IMR-90 (cell line): Measurements from ENCODE around the gene MYORG. TPM values are rescaled to one million over a fixed set of nuclear protein-coding genes. Genes with fewer than 3 reads are reported as not detected.

Experiments
- ATAC-seq: fragments of 200-7000 bp; cut with Tn5 transposase; 2 replicates; pipeline ENCODE4 v1.9.1; 2020; ENCODE audit warnings: low read depth, mild to moderate bottlenecking, moderate library complexity
- BruUV-seq: library from RNA; stranded (reverse); fragments of 400-500 nt; replicated peaks from 2 replicates; lab custom pipeline; 2021; lab: Mats Ljungman, UMichigan
- CTCF ChIA-PET: fragments of 300-600 bp; formaldehyde crosslinking; extraction: SDS; loops from one replicate; lab custom pipeline; 2021; ENCODE audit warnings: antibody characterized with exemption; lab: Yijun Ruan, JAX
- POLR2A ChIA-PET: fragments of 300-600 bp; sonication (Branson Sonifier 250); formaldehyde crosslinking; loops from one replicate; lab custom pipeline; 2022; ENCODE audit warnings: antibody characterized with exemption; ENCODE audit not compliant: unreplicated experiment; lab: Charles Lee
- DNase-seq: peaks from one replicate; pipeline ENCODE4 v3.0.0; 2013
- H2AFZ ChIP-seq: replicated peaks from 2 replicates; pipeline ENCODE3; 2013; ENCODE audit warnings: low read length, mild to moderate bottlenecking; ENCODE audit not compliant: poor library complexity
- H2AK5ac ChIP-seq: 2 replicates; pipeline ENCODE4 v1.6.1; 2013; ENCODE audit warnings: low read depth, low read length, inconsistent platforms
- H2AK9ac ChIP-seq: replicated peaks from 2 replicates; pipeline ENCODE3; 2013; ENCODE audit warnings: mild to moderate bottlenecking, low read depth, low read length, moderate library complexity; ENCODE audit not compliant: poor library complexity
- H2BK120ac ChIP-seq: 2 replicates; pipeline ENCODE4 v1.6.1; 2013; ENCODE audit warnings: low read depth, low read length, inconsistent platforms
- H2BK15ac ChIP-seq: 3 replicates; pipeline ENCODE4 v1.6.1; 2013; ENCODE audit warnings: low read depth, low read length, inconsistent platforms
- H2BK20ac ChIP-seq: 2 replicates; pipeline ENCODE4 v1.6.1; 2013; ENCODE audit warnings: low read depth, mild to moderate bottlenecking, inconsistent platforms, low read length, moderate library complexity
- H2BK5ac ChIP-seq: 2 replicates; pipeline ENCODE4 v1.6.1; 2013; ENCODE audit warnings: mild to moderate bottlenecking, low read depth, low read length, inconsistent platforms; ENCODE audit not compliant: poor library complexity, severe bottlenecking
- H3K14ac ChIP-seq: replicated peaks from 2 replicates; pipeline ENCODE4 v1.6.1; 2013; ENCODE audit warnings: low read depth, low read length, inconsistent platforms
- H3K18ac ChIP-seq: 2 replicates; pipeline ENCODE4 v1.6.1; 2013; ENCODE audit warnings: low read depth, low read length, control low read depth
- H3K23ac ChIP-seq: 2 replicates; pipeline ENCODE4 v1.6.1; 2013; ENCODE audit warnings: low read depth, low read length, inconsistent platforms
- H3K27ac ChIP-seq: 2 replicates; pipeline ENCODE4 v1.5.1; 2013; ENCODE audit warnings: mild to moderate bottlenecking, control low read depth, low read length; ENCODE audit not compliant: insufficient read depth
- H3K27me3 ChIP-seq: 2 replicates; pipeline ENCODE4 v1.6.1; 2013; ENCODE audit warnings: low read length; ENCODE audit not compliant: control insufficient read depth, insufficient read depth
- H3K36me3 ChIP-seq: 2 replicates; pipeline ENCODE4 v1.6.1; 2013; ENCODE audit warnings: low read length, mixed read lengths; ENCODE audit not compliant: control insufficient read depth, insufficient read depth
- H3K4ac ChIP-seq: 2 replicates; pipeline ENCODE4 v1.6.1; 2013; ENCODE audit warnings: low read depth, low read length, inconsistent platforms
- H3K4me1 ChIP-seq: 2 replicates; pipeline ENCODE4 v1.6.1; 2013; ENCODE audit warnings: low read length, mixed read lengths; ENCODE audit not compliant: control insufficient read depth, insufficient read depth
- H3K4me2 ChIP-seq: 2 replicates; pipeline ENCODE4 v1.6.1; 2013; ENCODE audit warnings: low read depth, mild to moderate bottlenecking, control low read depth, low read length, moderate library complexity
- H3K4me3 ChIP-seq: 2 replicates; pipeline ENCODE4 v1.5.1; 2013; ENCODE audit warnings: low read depth, mild to moderate bottlenecking, control low read depth, low read length, moderate library complexity; ENCODE audit not compliant: insufficient read depth
- H3K56ac ChIP-seq: 2 replicates; pipeline ENCODE4 v1.6.1; 2013; ENCODE audit warnings: low read length, inconsistent platforms; ENCODE audit not compliant: insufficient read depth; ENCODE audit errors: extremely low read depth
- H3K79me1 ChIP-seq, 2 experiments: 2 replicates each; pipeline ENCODE4 v1.6.1; 2013; ENCODE audit warnings: low read length in 2 of 2, inconsistent platforms in 1 of 2, low read depth in 1 of 2
- H3K9ac ChIP-seq: 2 replicates; pipeline ENCODE4 v1.6.1; 2013; ENCODE audit warnings: low read depth, low read length, control low read depth
- H3K9me1 ChIP-seq: 2 replicates; pipeline ENCODE4 v1.6.1; 2013; ENCODE audit warnings: low read length, inconsistent platforms; ENCODE audit not compliant: insufficient read depth
- H3K9me3 ChIP-seq: 2 replicates; pipeline ENCODE4 v1.6.1; 2013; ENCODE audit warnings: low read length; ENCODE audit not compliant: control insufficient read depth, insufficient read depth
- H4K20me1 ChIP-seq: 2 replicates; pipeline ENCODE4 v1.6.1; 2013; ENCODE audit warnings: low read length, inconsistent platforms; ENCODE audit not compliant: insufficient read depth
- H4K5ac ChIP-seq: 2 replicates; pipeline ENCODE4 v1.6.1; 2013; ENCODE audit warnings: mild to moderate bottlenecking, low read depth, low read length, control low read depth
- H4K8ac ChIP-seq, 2 experiments: 2 replicates each; pipeline ENCODE4 v1.6.1; 2013; ENCODE audit warnings: low read depth in 2 of 2, low read length in 2 of 2, control low read depth in 1 of 2, inconsistent platforms in 1 of 2
- H4K91ac ChIP-seq: 2 replicates; pipeline ENCODE4 v1.6.1; 2013; ENCODE audit warnings: low read depth, low read length, inconsistent platforms; ENCODE audit not compliant: insufficient read depth
- CHD1 ChIP-seq: IDR thresholded peaks from 2 replicates; pipeline ENCODE4 v1.6.1; 2012; ENCODE audit warnings: low read depth, low read length, improper control_type of control experiment
- MAFK ChIP-seq: IDR thresholded peaks from 2 replicates; pipeline ENCODE4 v1.6.1; 2012; ENCODE audit warnings: low read depth, low read length, improper control_type of control experiment
- MAZ ChIP-seq: IDR thresholded peaks from 2 replicates; pipeline ENCODE4 v1.6.1; 2012; ENCODE audit warnings: low read depth, mild to moderate bottlenecking, low read length, improper control_type of control experiment, moderate library complexity, borderline replicate concordance
- MXI1 ChIP-seq: IDR thresholded peaks from 2 replicates; pipeline ENCODE4 v1.6.1; 2012; ENCODE audit warnings: low read depth, mild to moderate bottlenecking, low read length, moderate library complexity, borderline replicate concordance
- NFE2L2 ChIP-seq: fragments of 150-350 bp; IDR thresholded peaks from 2 replicates; pipeline ENCODE4 v1.6.1; 2016; ENCODE audit warnings: low read depth, mild to moderate bottlenecking, low read length
- RCOR1 ChIP-seq: IDR thresholded peaks from 2 replicates; pipeline ENCODE4 v1.6.1; 2012; ENCODE audit warnings: mild to moderate bottlenecking, low read length, improper control_type of control experiment; ENCODE audit not compliant: insufficient replicate concordance
- RFX5 ChIP-seq: IDR thresholded peaks from 2 replicates; pipeline ENCODE4 v1.8.0; 2012; ENCODE audit warnings: low read depth, mild to moderate bottlenecking, low read length, moderate library complexity
- SMC3 ChIP-seq: fragments of 150-350 bp; IDR thresholded peaks from 2 replicates; pipeline ENCODE4 v1.6.1; 2016; ENCODE audit warnings: low read depth, mild to moderate bottlenecking, antibody characterized with exemption, low read length, moderate library complexity
- USF2 ChIP-seq: fragments of 150-350 bp; IDR thresholded peaks from 2 replicates; pipeline ENCODE4 v1.6.1; 2017; ENCODE audit warnings: mild to moderate bottlenecking, antibody characterized with exemption, low read length, low read depth
- WGBS, 2 experiments: methylation state at CpG; one replicate each; pipeline versions ENCODE4 v1.1.5 to v1.1.7; 2013; ENCODE audit warnings: missing lambda C conversion rate in 2 of 2; ENCODE audit not compliant: insufficient read length in 1 of 2; ENCODE audit errors: extremely low coverage in 2 of 2; 5-methylcytosine and 5-hydroxymethylcytosine counted together
- dilution Hi-C: fragments of 300-500 bp; cut with HindIII; formaldehyde crosslinking; loops from one replicate; pipeline ENCODE4 v1.14.3; 2018; ENCODE audit warnings: low sequenced_read_pairs; ENCODE audit not compliant: unreplicated experiment
- in situ Hi-C: fragments of 300-500 bp; cut with MboI; formaldehyde crosslinking; loops from 3 replicates; pipeline ENCODE4 v1.14.3; 2019; ENCODE audit warnings: low sequenced_read_pairs, inconsistent platforms, mixed read lengths
- intact Hi-C: fragments of 100-400 bp; cut with micrococcal nuclease; formaldehyde crosslinking; loops from 2 replicates; pipeline ENCODE4 v1.10.0; 2022
- polyA plus RNA-seq, 3 experiments: library from polyadenylated mRNA; depleted of rRNA; stranded (reverse); fragments of >200 nt; gene quantifications; 2 replicates each; pipeline ENCODE4 v1.2.3, GENCODE V29; 2012; ENCODE audit warnings: low replicate concordance in 1 of 3
- total RNA-seq: library from RNA; depleted of rRNA; stranded (reverse); fragments of >200 nt; gene quantifications from 2 replicates; pipeline ENCODE4 v1.2.3, GENCODE V29; 2012

The MYORG gene
- total and polyA plus RNA-seq, 2 of the 4 experiments (the other 2 are of a cell fraction), result 0.36 to 0.60 TPM

GRCh38 chr9:34417734-34418133 lies 41.0 kb upstream of the MYORG start (continued):
- TF ChIP-seq USF2, result no peak
- no peak for TF ChIP-seq SMC3
- TF ChIP-seq CHD1, result no peak
- no peak for TF ChIP-seq NFE2L2

GRCh38 chr9:34413231-34413852 lies 36.6 kb upstream of the MYORG start:
- TF ChIP-seq RFX5 (no peak), MXI1 (peak; percentile 60; the same call in 1 of the 2 replicates), MAFK (no peak), CHD1 (no peak), MAZ (no peak), RCOR1 (no peak)
- 0% methylated on average over 1 of the region's 6 CpGs; no CpG with 5 or more reads in 1 of the 2 experiments for WGBS, 2 experiments
- CTCF ChIA-PET, result interaction anchor here (4.5 kb wide), 1 partner anchor 9 kb away, joined by 17 read pairs; no protein-coding TSS in a partner anchor
- Histone ChIP-seq H4K5ac (no peak overlapping the region), H2BK120ac (no peak overlapping the region), H3K4me2 (no peak overlapping the region), H3K56ac (no peak overlapping the region), H3K27me3 (no peaks in the 10 kb centered on the region), H2BK20ac (no peak overlapping the region), H3K27ac (no peak overlapping the region), H3K4me3 (no peak overlapping the region), H2AK5ac (no peak overlapping the region), H2AK9ac (no peak overlapping the region), H3K4ac (no peak overlapping the region), H3K36me3 (no peaks in the 10 kb centered on the region; the same call in 1 of the 2 replicates), H3K9me3 (no peaks in the 10 kb centered on the region), H4K20me1 (peaks cover 54% of the 10 kb centered on the region), H3K4me1 (no peaks in the 10 kb centered on the region), H2AFZ (no peak overlapping the region), H3K9ac (no peak overlapping the region), H3K79me1 (peaks cover 14 to 16% of the 10 kb centered on the region in 2 experiments), H4K91ac (no peak overlapping the region), H2BK5ac (no peak overlapping the region), H3K18ac (no peak overlapping the region), H3K9me1 (peaks cover 5% of the 10 kb centered on the region), H4K8ac (no peak overlapping the region), H3K14ac (no peak overlapping the region), H2BK15ac (no peak overlapping the region), H3K23ac (no peak overlapping the region)
- POLR2A ChIA-PET, result no interaction called here
- DNase-seq (peak; percentile 43), ATAC-seq (peak; percentile 83)
- intact Hi-C loops (loop anchor here (1.0 kb wide), 1 partner anchor 17 kb away; no protein-coding TSS in a partner anchor), in situ Hi-C loops (no loop called here), dilution Hi-C loops (no loop called here)
- BruUV-seq, result no TSS peak
